Prostate gland (tissue), 2 donors: Measurements from ENCODE around the gene MBD3.

Source experiments
- POLR2A ChIP-seq: fragments of 450-650 bp; IDR thresholded peaks from one replicate; pipeline ENCODE4 v1.6.1; 2016; ENCODE audit warnings: antibody characterized with exemption, mild to moderate bottlenecking
- POLR2AphosphoS5 ChIP-seq: sonication (generic); formaldehyde crosslinking; IDR thresholded peaks from one replicate; pipeline ENCODE4 v1.6.1; 2017; ENCODE audit warnings: antibody characterized with exemption
- TF ChIP-seq, protein P1 (sequence below), 4 experiments: fragments of 200-600 bp in 2 of 4; fragments of 450-650 bp in 2 of 4; sonication (generic) in 2 of 4; IDR thresholded peaks; 1 replicate in 3 of 4; 2 replicates in 1 of 4; pipeline ENCODE4 v1.5.1; 2016 to 2019; ENCODE audit warnings: antibody characterized with exemption in 4 of 4, mild to moderate bottlenecking in 2 of 4, moderate library complexity in 2 of 4

DNA sequence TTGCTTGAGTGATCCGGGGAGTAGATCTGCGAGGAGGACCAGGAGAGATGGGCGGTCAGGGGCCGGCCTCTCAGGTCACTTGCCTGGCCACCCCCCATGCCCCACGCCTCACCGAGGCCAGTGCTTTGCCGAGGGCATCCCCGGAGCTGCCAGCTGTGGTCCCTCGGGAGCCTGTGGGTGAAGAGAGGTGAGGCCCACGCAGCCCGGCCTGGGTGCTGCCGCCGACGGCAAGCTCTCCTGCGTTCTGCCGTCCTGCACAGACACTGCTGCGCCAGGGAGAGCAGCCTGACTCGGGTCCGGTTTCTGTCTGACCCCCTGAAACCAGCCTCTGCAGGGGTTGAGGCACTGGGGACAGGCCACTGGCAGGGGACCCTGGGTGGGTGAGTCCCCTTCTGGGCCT is 28.4 kb upstream of the MBD3 start:
- TF ChIP-seq POLR2A (no peak), POLR2AphosphoS5 (no peak)
- TF ChIP-seq, protein P1, sequence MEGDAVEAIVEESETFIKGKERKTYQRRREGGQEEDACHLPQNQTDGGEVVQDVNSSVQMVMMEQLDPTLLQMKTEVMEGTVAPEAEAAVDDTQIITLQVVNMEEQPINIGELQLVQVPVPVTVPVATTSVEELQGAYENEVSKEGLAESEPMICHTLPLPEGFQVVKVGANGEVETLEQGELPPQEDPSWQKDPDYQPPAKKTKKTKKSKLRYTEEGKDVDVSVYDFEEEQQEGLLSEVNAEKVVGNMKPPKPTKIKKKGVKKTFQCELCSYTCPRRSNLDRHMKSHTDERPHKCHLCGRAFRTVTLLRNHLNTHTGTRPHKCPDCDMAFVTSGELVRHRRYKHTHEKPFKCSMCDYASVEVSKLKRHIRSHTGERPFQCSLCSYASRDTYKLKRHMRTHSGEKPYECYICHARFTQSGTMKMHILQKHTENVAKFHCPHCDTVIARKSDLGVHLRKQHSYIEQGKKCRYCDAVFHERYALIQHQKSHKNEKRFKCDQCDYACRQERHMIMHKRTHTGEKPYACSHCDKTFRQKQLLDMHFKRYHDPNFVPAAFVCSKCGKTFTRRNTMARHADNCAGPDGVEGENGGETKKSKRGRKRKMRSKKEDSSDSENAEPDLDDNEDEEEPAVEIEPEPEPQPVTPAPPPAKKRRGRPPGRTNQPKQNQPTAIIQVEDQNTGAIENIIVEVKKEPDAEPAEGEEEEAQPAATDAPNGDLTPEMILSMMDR (IDR thresholded peaks at IDR 0.05), result no peak
